ENCODE measurements around the gene IFI44L.

DNA sequence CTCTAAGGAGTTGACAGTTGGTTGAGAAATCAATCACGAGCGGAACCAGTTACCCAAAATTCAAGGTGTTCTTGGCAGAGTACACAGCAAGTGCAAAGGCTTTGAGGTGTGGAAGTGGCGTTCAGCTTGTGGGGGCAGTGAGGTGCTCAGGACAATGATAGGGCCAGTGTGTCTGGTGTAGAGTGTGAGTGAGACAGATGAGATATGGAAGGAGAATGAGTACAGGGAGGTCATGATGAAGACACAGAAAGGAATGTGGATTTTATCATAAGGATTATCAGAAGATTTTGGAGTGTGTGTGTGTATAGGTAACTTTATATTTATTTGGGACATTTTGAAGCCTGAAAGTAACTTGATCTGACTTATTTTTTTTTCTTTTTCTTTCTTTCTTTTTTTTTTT, 70.3 kb downstream of the IFI44L start:
- TF ChIP-seq EZH2 (IDR thresholded peaks at IDR 0.05; ENCODE audit: insufficient read depth, poor library complexity, severe bottlenecking) = no peak
- TF ChIP-seq EZH2phosphoT487 (IDR thresholded peaks at IDR 0.05; ENCODE audit: insufficient read depth, low read depth) = no peak
